Nephron (organoid): Measurements from ENCODE around the gene MAN1A2.

Source experiments
- H3K27ac Mint-ChIP-seq, 3 experiments: 2 replicates each; pipeline ENCODE4 v1.8.0; 2020; ENCODE audit warnings: mixed read lengths in 3 of 3, mild to moderate bottlenecking in 2 of 3, moderate library complexity in 1 of 3
- H3K27me3 Mint-ChIP-seq: 2 replicates; pipeline ENCODE4 v1.8.0; 2021; ENCODE audit warnings: low read depth, mild to moderate bottlenecking, moderate library complexity, mixed read lengths
- H3K36me3 Mint-ChIP-seq: 2 replicates; pipeline ENCODE4 v1.8.0; 2020; ENCODE audit warnings: low read depth, mixed read lengths
- H3K4me1 Mint-ChIP-seq: 2 replicates; pipeline ENCODE4 v1.8.0; 2020; ENCODE audit warnings: mixed read lengths
- H3K4me3 Mint-ChIP-seq, 3 experiments: 2 replicates each; pipeline ENCODE4 v1.8.0; 2020; ENCODE audit warnings: mild to moderate bottlenecking in 3 of 3, mixed read lengths in 3 of 3, moderate library complexity in 2 of 3
- H3K9me3 Mint-ChIP-seq: 2 replicates; pipeline ENCODE4 v1.8.0; 2020; ENCODE audit warnings: mixed read lengths
- CTCF ChIP-seq, 3 experiments: fragments of 200-600 bp; sonication (generic); IDR thresholded peaks; one replicate each; pipeline ENCODE4 v1.5.0; 2021; ENCODE audit warnings: antibody characterized with exemption in 3 of 3; ENCODE audit not compliant: unreplicated experiment in 3 of 3

MAN1A2 gene

DNA sequence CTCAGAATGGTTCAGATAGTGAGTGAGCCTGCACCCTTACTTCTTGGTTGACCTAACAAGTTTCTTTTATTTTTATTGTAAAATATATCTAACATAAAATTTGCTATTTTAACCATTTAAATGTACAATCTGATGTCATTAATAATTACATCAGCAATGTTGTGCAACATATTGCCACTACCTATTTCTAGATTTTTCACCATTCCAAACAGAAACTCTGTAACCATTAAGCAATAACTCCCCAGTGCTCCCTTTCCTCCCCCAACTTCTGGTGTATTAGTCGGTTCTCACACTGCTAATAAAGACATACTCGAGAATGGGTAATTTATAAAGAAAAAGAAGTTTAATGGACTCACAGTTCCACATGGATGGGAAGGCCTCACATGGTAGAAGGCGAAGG is 162.4 kb downstream of the MAN1A2 start:
- H3K4me1 Mint-ChIP-seq = no peaks in the 10 kb centered on the region
- peaks cover 2% of the 10 kb centered on the region for H3K9me3 Mint-ChIP-seq
- no peak for TF ChIP-seq CTCF (IDR thresholded peaks at IDR 0.05; ENCODE audit: unreplicated experiment in 3 of 3)
- peaks cover 14% of the 10 kb centered on the region for H3K36me3 Mint-ChIP-seq
- no peak overlapping the region for H3K4me3 Mint-ChIP-seq
- H3K27ac Mint-ChIP-seq = no peak overlapping the region
- H3K27me3 Mint-ChIP-seq = no peaks in the 10 kb centered on the region

DNA sequence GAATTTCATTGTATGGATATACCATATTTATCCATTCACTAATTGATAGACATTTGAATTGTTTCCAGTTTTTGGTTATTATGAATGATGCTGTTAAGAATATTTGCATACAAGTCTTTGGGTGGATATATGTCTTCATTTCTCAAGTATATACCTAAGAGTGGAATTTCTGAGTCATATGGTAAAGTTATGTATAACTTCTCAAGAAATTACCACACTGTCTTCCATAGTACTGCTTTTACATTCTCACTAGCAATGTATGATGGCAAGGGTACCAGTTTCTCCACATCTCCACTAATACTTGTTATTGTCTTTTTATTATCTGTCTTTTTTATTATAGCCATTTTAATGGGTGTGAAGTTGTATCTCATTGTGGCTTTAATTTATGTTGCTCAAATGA is 164.0 kb downstream of the MAN1A2 start:
- H3K36me3 Mint-ChIP-seq = peaks cover 14% of the 10 kb centered on the region
- no peak overlapping the region for H3K4me3 Mint-ChIP-seq
- H3K4me1 Mint-ChIP-seq = no peaks in the 10 kb centered on the region
- H3K9me3 Mint-ChIP-seq = peaks cover 2% of the 10 kb centered on the region
- TF ChIP-seq CTCF (IDR thresholded peaks at IDR 0.05; ENCODE audit: unreplicated experiment in 3 of 3) = no peak
- H3K27me3 Mint-ChIP-seq = no peaks in the 10 kb centered on the region
- H3K27ac Mint-ChIP-seq = no peak overlapping the region

- no peak overlapping the region for H3K4me3 Mint-ChIP-seq
- peaks cover 4% of the 10 kb centered on the region for H3K36me3 Mint-ChIP-seq
- no peaks in the 10 kb centered on the region for H3K27me3 Mint-ChIP-seq
- H3K9me3 Mint-ChIP-seq = no peaks in the 10 kb centered on the region
- H3K27ac Mint-ChIP-seq = no peak overlapping the region
- TF ChIP-seq CTCF (IDR thresholded peaks at IDR 0.05; ENCODE audit: unreplicated experiment in 3 of 3) = peak; percentile 35 to 48 (median 44)
- H3K4me1 Mint-ChIP-seq = no peaks in the 10 kb centered on the region
These were observed 167.8 kb downstream of the MAN1A2 start for GRCh38 chr1:117534995-117535467.

GRCh38 chr1:117535821-117536220 is 168.6 kb downstream of the MAN1A2 start:
- H3K27ac Mint-ChIP-seq = no peak overlapping the region
- no peak for TF ChIP-seq CTCF (IDR thresholded peaks at IDR 0.05; ENCODE audit: unreplicated experiment in 3 of 3)
- H3K27me3 Mint-ChIP-seq = no peaks in the 10 kb centered on the region
- H3K36me3 Mint-ChIP-seq = peaks cover 4% of the 10 kb centered on the region
- no peaks in the 10 kb centered on the region for H3K9me3 Mint-ChIP-seq
- H3K4me3 Mint-ChIP-seq = no peak overlapping the region
- H3K4me1 Mint-ChIP-seq = no peaks in the 10 kb centered on the region

DNA sequence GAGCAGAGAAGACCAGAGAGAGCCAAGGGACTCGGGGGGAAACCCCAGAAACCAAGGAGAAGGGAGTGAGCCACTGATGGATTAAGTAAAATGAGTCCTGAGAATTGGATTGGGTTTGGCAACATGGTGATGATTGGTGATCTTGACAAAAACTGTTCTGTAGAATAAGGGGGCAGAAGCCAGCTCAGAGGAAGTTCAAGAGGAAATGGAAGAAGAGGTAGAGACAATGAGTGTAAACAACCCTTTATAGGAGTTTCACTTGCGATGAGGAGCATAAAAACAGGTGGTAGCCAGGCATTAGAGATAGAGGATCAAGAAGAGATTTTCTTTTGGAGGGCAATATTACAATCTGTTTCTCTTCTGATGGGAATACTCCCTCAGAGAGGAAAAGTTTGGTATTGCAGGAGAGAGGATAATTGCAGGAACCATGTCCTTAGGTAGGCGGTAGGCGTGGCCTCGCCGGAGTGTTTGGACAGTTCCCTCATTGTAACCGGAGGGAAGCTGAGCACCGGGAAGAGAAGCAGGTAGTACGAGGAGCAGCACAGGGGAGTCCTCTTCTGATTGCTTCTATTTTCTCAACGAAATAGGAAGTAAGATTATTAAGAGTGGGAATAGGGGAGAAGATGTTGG is 170.2 kb downstream of the MAN1A2 start:
- H3K9me3 Mint-ChIP-seq = no peaks in the 10 kb centered on the region
- H3K27ac Mint-ChIP-seq = no peak overlapping the region
- no peaks in the 10 kb centered on the region for H3K27me3 Mint-ChIP-seq
- H3K4me3 Mint-ChIP-seq = no peak overlapping the region
- no peaks in the 10 kb centered on the region for H3K4me1 Mint-ChIP-seq
- TF ChIP-seq CTCF (IDR thresholded peaks at IDR 0.05; ENCODE audit: unreplicated experiment in 3 of 3) = no peak
- peaks cover 4% of the 10 kb centered on the region for H3K36me3 Mint-ChIP-seq

- Mint-ChIP-seq H3K4me3 (no peak overlapping the region), H3K27me3 (no peaks in the 10 kb centered on the region), H3K9me3 (no peaks in the 10 kb centered on the region), H3K27ac (no peak overlapping the region), H3K36me3 (no peaks in the 10 kb centered on the region), H3K4me1 (no peaks in the 10 kb centered on the region)
- TF ChIP-seq CTCF (IDR thresholded peaks at IDR 0.05; ENCODE audit: unreplicated experiment in 3 of 3) = no peak
These were observed 173.3 kb downstream of the MAN1A2 start for GRCh38 chr1:117540532-117540931.
